ENCODE results near the gene FGFR4.

The FGFR4 gene

DNA sequence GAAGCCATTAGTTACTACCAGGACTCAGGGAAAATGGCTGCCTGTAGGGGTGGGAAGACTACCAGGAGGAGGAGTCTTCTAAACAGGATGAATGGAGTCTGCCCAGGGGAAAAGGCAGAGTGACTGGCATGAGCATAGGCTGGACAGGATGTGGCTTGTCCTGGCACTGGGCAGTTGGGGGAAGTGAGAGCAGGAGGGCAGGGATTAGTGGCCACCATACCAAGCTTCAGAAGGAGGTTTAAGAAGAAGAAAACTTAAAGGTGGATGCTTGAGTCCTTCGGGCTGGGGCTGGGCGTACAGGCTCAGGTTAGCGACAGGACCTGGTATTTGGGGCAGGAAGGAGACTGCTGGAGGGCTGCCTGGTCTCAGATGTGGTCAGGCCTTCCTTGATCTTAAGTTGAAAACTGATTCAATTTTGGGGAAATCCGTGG is 41.9 kb downstream of the FGFR4 start:
- TF ChIP-seq, protein P1, sequence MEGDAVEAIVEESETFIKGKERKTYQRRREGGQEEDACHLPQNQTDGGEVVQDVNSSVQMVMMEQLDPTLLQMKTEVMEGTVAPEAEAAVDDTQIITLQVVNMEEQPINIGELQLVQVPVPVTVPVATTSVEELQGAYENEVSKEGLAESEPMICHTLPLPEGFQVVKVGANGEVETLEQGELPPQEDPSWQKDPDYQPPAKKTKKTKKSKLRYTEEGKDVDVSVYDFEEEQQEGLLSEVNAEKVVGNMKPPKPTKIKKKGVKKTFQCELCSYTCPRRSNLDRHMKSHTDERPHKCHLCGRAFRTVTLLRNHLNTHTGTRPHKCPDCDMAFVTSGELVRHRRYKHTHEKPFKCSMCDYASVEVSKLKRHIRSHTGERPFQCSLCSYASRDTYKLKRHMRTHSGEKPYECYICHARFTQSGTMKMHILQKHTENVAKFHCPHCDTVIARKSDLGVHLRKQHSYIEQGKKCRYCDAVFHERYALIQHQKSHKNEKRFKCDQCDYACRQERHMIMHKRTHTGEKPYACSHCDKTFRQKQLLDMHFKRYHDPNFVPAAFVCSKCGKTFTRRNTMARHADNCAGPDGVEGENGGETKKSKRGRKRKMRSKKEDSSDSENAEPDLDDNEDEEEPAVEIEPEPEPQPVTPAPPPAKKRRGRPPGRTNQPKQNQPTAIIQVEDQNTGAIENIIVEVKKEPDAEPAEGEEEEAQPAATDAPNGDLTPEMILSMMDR (IDR thresholded peaks at IDR 0.05; ENCODE audit: low read length): no peak
- no peak for TF ChIP-seq EZH2 (IDR thresholded peaks at IDR 0.05; ENCODE audit: borderline replicate concordance, low read length)
- Histone ChIP-seq H3F3A (ENCODE audit: insufficient read depth, low read length) (no peaks in the 10 kb centered on the region; the same call in 1 of the 2 replicates), H3K27me3 (ENCODE audit: insufficient read depth, low read length) (no peaks in the 10 kb centered on the region), H4K20me1 (ENCODE audit: insufficient read depth, low read length) (no peaks in the 10 kb centered on the region), H3K27ac (ENCODE audit: low read depth, low read length, poor library complexity, severe bottlenecking) (no peak overlapping the region), H3K9me3 (ENCODE audit: low read length) (no peaks in the 10 kb centered on the region), H3K4me2 (ENCODE audit: low read length) (no peak overlapping the region), H3K4me1 (ENCODE audit: insufficient read depth, low read length, severe bottlenecking) (peaks cover 30% of the 10 kb centered on the region), H3K79me2 (ENCODE audit: insufficient read depth, low read length) (no peaks in the 10 kb centered on the region), H3K9me2 (ENCODE audit: low read depth, low read length) (no peaks in the 10 kb centered on the region), H3K4me3 (ENCODE audit: low read depth, low read length, poor library complexity, severe bottlenecking) (no peak overlapping the region), H3K36me3 (ENCODE audit: insufficient read depth, low read length) (no peaks in the 10 kb centered on the region), H3K9ac (ENCODE audit: low read length) (no peak overlapping the region), H2AFZ (ENCODE audit: low read length) (no peak overlapping the region)

DNA sequence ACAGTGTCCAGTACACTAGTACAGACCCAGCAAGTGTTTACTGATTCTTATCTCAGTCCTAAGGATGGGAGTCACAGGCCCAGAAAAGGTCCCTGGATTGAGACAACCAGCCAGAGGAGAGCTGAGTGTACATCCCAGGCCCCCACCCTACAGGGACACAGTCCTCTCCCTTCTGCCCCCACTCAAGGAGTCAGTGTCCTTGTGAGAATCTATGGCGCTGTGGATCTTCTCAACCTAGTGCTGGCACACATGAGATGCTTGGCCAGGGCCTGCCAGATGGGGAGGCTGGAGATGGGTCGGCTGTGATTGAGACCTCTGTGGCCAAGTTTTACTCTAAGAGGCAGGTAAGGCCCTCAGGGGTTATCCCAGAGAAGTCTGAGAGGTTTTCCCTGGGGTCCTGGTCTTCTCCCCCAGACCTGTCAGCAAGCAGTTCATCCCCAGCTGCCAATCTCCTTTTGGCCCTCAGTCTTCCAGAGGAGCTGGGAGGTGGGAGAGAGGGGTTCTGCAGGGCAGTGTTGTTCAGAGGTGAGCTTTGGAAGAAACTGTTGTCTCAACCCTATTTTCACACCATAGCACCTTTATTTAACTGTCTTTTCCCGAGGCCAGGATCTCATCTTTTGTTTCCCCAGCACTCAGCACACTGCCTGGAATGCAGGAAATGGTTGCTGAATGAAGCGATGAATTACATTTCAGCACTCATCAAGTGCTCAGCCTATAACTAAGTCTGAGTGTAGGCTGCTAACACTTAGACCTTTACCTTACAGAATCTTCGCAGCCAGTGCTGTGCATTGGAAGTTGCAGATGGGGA is 43.7 kb downstream of the FGFR4 start:
- peaks cover 6% of the 10 kb centered on the region for H3K36me3 ChIP-seq (ENCODE audit: insufficient read depth, low read length)
- peaks cover 21% of the 10 kb centered on the region for H3K4me1 ChIP-seq (ENCODE audit: insufficient read depth, low read length, severe bottlenecking)
- H3F3A ChIP-seq (ENCODE audit: insufficient read depth, low read length): no peaks in the 10 kb centered on the region
- TF ChIP-seq, protein P1 (IDR thresholded peaks at IDR 0.05; ENCODE audit: low read length): no peak
- no peak for TF ChIP-seq EZH2 (IDR thresholded peaks at IDR 0.05; ENCODE audit: borderline replicate concordance, low read length)
- H3K4me2 ChIP-seq (ENCODE audit: low read length): no peak overlapping the region
- no peaks in the 10 kb centered on the region for H3K9me3 ChIP-seq (ENCODE audit: low read length)
- no peak overlapping the region for H2AFZ ChIP-seq (ENCODE audit: low read length)
- no peak overlapping the region for H3K27ac ChIP-seq (ENCODE audit: low read depth, low read length, poor library complexity, severe bottlenecking)
- H3K9ac ChIP-seq (ENCODE audit: low read length): no peak overlapping the region
- H3K9me2 ChIP-seq (ENCODE audit: low read depth, low read length): no peaks in the 10 kb centered on the region
- H3K79me2 ChIP-seq (ENCODE audit: insufficient read depth, low read length): peaks cover 9% of the 10 kb centered on the region
- no peaks in the 10 kb centered on the region for H3K27me3 ChIP-seq (ENCODE audit: insufficient read depth, low read length)
- no peaks in the 10 kb centered on the region for H4K20me1 ChIP-seq (ENCODE audit: insufficient read depth, low read length)
- H3K4me3 ChIP-seq (ENCODE audit: low read depth, low read length, poor library complexity, severe bottlenecking): no peak overlapping the region

- Histone ChIP-seq H4K20me1 (ENCODE audit: insufficient read depth, low read length) (no peaks in the 10 kb centered on the region), H3K4me2 (ENCODE audit: low read length) (no peak overlapping the region), H2AFZ (ENCODE audit: low read length) (no peak overlapping the region), H3K27me3 (ENCODE audit: insufficient read depth, low read length) (no peaks in the 10 kb centered on the region), H3K9ac (ENCODE audit: low read length) (no peak overlapping the region), H3K4me1 (ENCODE audit: insufficient read depth, low read length, severe bottlenecking) (peaks cover 24% of the 10 kb centered on the region), H3K79me2 (ENCODE audit: insufficient read depth, low read length) (peaks cover 15% of the 10 kb centered on the region), H3K9me2 (ENCODE audit: low read depth, low read length) (no peaks in the 10 kb centered on the region), H3F3A (ENCODE audit: insufficient read depth, low read length) (no peaks in the 10 kb centered on the region), H3K4me3 (ENCODE audit: low read depth, low read length, poor library complexity, severe bottlenecking) (no peak overlapping the region), H3K9me3 (ENCODE audit: low read length) (no peaks in the 10 kb centered on the region), H3K36me3 (ENCODE audit: insufficient read depth, low read length) (peaks cover 11% of the 10 kb centered on the region), H3K27ac (ENCODE audit: low read depth, low read length, poor library complexity, severe bottlenecking) (no peak overlapping the region)
- TF ChIP-seq EZH2 (IDR thresholded peaks at IDR 0.05; ENCODE audit: borderline replicate concordance, low read length): no peak
- TF ChIP-seq, protein P1 (IDR thresholded peaks at IDR 0.05; ENCODE audit: low read length): no peak
Measured at GRCh38 chr5:177131019-177131320, 44.3 kb downstream of the FGFR4 start.
